EL (cell line): ENCODE data around the gene SCAANT1.

Experiments used
- DNase-seq: peaks from one replicate; pipeline ENCODE4 v3.0.0-alpha.2; 2016

Gene SCAANT1

DNA sequence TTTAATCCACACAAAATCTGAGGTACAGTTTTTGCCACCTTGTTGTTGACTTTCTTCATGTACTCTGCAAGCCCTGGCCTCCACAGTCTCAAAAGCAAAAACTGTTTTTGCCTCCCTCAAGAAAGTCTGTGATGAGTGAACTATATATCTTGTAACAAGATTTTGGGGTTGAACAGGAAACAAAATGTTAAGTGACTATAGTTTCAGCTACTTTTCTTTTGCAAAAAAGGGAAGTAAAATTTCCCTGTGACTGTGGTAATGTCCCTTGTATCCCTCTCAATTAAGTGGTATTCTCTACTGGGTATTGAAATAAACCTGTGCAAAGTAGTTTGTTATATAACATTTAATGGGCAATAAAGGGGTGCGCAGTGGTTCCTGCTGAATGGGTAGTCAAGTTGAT, 21.3 kb upstream of the SCAANT1 start:
- DNase-seq = no peak

- no peak for DNase-seq
Observed at GRCh38 chr3:63932509-63933212, 20.5 kb upstream of the SCAANT1 start.

DNA sequence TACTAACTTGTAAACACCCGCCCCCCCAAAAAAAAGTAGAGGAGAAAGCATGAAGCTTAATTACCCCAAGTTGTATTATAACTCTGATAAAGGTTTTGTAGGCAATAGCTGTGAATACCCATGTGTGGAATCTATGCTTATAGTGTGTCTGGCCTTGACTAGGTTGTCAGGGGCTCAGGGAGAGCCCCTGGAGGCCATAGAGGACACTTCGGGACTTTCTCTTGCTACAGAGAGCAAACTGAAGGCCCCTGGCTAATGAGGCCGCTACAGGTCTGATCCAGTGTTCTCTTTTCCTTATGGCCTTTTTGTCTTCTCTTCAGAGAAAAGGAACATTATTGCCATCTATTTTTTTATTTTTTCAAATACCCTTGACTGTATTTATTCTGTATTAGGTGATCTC, 19.1 kb upstream of the SCAANT1 start:
- DNase-seq = no peak

DNA sequence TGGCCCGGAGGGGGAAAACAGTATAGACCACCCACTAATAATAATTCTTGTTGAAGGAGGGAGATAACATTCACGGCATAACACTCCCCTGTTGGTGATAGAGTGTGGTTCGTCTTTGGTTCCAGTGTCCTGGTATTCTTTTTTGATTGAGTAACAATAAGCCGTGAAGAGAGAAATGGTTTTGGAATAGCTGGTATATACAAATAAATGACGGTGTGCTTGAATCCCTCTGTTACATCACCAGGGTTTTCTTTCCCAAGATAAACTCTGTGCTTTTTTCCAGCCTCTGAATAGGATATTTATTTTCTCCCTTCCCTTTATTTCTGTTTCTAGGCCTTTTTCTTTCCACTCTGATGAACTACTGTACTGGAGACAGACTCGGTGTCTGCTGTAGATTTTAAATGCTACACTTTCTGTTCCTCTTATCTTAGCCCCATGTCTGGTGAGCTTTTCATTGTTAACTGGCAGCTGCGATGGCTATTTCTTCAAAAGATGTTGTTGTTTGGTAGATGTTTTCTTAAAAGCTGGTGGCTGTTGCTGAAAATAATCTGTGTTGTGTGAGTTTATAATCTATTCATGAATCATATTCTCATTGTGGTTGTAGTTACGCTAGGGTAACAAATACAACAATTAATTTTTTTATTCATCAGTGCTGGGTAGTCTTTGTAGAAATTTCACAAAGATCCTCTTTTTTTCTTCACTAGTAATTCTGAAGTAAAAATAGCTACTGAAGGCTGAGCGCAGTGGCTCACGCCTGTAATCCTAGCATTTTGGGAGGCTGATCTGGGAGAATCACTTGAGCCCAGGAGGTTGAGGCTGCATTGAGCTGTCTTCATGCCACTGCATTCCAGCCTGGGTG, 15.5 kb upstream of the SCAANT1 start:
- no peak for DNase-seq

DNA sequence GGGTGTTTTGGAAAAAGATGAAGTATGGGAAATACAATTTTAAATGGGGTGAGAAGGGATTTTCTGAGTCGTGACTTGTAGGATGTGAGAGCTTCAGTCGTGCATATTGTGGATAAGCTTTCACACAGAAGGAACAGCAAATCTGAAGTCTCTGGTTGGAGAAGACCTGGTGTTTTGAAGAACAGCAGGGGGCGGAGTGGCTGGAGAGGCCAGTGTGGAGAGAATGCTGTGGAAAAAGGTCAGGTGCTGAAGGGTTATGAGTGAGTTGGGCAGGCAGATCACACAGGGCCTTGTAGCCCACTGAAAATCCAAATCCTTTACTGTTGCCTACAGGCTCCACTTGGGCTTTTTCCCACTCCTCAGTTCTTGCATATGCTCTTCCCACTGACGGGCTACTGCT, 14.1 kb upstream of the SCAANT1 start:
- no peak for DNase-seq

GRCh38 chr3:63922491-63923199, 10.5 kb upstream of the SCAANT1 start:
- DNase-seq = no peak

DNA sequence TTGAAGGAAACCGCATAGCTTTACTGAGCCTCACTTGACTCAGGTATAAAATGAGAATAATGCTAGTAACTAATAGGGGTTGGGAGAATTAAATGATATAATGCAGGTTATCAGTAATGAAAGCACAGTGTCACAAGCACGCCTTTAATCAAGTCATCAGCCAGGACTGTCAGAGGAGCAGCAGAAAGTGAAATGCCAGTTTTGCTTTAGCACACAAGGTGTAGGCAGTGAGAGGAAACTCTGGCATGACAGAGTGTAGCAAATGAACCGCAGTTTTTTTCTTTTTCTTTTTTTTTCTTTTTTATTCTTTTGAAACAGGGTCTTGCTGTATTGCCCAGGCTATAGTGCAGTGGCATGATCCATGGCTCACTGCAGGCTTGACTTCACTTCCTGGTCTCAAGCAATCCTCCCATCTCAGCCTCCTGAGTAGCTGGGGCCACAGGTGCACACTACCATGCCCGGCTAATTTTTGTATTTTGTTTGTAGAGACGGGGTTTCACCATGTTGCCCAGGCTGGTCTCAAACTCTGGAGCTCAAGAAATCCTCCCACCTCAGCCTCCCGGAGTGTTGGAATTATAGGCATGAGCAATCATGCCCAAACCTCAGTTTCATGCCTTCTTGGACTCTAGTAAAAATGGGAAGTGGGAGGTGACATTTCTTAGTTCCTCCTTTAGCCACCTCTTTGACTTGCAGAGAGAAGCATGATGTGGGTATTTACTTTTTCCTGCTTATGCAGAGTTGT, 9.7 kb upstream of the SCAANT1 start:
- no peak for DNase-seq

DNA sequence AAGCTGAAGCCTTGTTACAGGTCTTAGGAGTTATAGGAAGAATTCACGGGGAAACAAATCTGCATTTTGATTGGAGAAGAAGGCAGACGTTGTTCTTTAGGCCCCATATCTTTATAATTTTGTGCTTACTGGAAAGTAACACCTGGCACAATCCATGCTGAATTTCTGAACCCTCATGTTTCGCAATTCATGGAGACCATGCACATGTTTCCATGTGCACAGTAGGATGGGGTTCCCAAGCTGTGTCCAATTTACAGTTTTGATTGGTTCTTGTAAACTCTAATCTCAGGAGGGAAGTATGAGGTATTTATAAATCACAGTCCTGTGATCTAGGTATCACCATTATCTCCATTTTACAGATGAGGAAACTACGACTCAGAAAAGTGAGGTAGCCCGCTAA, 7.8 kb upstream of the SCAANT1 start:
- DNase-seq = no peak

DNA sequence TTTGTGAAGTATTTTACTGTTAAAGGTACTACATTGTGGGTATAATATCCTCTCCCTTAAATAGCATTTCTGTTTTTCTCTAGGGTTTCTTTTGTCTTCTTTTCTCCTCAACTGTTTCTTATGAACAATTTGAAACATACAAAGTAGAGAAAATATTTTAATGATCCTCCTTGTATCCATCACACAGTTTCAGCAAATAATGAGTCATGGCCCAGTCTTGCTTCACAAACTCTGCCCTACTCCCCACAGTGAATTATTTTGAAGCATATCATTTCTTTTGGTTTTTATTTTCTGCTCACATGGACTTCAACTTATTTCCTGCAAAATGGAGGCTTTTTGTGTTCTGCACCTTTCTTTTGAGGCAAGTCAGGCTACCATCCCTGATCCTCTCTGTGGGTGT, 6.1 kb upstream of the SCAANT1 start:
- peak; percentile 32 for DNase-seq

DNA sequence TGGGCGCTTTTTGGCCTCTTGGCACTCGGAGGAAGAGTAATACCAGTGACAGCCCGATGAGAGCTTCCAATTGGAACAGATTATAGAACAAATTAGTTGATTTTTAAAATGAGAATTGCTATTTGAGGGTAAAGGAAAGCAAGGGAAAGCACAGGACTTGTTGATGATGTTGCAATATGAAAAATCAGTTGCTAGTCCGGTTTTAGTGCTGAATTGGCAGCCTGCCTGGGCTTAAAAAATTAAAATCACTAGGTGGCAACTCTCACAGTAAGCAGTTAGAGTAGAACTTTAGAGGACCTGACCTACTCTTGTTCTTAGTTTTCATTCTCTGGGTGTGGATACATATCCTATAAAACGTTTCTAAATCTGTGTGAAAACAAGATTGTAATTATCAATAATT, 2.1 kb upstream of the SCAANT1 start:
- peak; percentile 34 for DNase-seq

DNA sequence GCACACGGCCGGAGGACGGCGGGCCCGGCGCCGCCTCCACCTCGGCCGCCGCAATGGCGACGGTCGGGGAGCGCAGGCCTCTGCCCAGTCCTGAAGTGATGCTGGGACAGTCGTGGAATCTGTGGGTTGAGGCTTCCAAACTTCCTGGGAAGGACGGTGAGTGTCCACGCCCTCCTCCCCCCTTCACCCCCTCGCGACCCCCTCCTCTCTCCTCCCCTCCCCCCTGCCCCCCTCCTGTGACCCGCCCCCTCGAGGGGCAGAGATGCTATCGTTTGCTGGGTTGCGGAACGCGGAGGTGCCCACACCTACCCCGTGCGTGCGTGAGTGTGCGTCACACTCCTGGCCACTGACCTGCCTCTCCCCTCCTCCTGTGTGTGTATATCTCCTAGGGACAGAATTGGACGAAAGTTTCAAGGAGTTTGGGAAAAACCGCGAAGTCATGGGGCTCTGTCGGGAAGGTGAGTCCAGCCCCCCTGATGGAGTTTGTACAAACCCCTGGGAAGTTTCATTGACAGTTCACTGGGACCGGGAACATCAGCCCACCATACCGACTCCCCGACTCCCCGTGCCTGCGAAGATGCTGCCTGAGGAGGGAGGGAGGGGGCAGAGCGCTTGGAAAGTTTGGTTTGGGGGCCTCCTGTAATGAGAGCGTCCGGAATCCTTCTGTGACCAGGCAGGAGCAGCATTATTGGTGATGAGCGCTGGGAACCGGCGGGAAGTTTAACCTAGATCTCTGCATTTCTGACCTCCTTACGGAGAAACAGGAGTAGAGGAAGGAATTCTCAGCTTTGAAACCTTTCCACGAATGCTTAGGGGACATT, 795 bp upstream of the SCAANT1 start:
- DNase-seq = peak; percentile 54

DNA sequence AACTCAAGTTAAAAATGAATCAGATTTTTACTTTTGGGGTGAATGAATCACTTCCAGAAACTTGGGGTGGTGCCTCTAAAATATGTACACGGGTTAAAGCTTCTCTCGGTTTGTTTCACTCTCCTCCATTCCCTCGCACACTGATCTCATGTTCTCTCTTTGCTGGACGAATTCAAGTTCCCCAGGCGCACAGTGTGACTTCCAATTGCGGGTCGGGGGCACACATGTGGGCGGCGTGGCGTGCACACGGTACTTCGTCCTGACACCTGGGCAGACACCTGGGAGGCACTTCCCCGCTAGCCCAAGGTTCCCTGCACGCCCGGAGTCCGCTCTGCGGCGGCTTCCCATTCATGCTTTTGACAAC, 692 bp downstream of the SCAANT1 start:
- DNase-seq = no peak

GRCh38 chr3:63910891-63911290, 1.3 kb downstream of the SCAANT1 start:
- DNase-seq = peak; percentile 37

DNA sequence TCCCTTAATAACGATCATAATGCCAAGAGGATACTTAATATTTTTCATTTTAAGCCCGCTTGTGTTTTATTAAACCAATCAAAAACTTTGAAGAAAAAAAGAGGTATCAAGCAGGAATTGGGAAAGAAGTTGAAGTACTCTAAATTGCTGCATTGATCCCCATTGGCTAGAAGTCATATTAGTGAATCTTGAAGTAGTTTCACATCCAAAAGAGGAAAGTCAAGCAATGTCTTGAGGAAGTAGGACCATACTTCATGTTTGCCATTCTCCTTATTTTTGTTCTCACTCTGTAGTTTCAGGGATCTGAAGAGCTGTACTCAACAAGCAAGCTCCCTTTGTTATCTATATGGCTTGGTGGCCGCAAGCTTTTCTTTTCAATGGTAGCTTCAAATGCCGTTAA, 2.2 kb downstream of the SCAANT1 start:
- no peak for DNase-seq

DNA sequence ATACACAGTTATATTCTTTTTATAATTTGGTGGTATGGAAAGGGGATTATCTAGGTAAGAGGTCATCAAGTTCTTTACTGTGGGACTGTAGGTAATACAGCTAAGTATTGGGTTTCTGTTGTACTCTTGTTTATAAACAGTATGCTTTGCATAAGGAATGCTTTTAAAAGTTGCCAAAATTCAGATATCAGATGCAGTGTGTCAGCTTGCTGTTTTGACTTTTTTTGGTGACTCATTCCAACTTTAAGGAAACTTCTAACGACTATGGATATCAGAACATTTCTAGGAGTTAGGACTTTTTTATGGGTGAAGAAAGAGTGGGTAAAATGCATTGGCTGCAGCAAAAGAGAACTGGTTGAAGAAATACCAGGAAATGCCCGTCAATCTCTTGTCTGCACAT, 2.8 kb downstream of the SCAANT1 start:
- peak; percentile 29 for DNase-seq

GRCh38 chr3:63908776-63909175, 3.4 kb downstream of the SCAANT1 start:
- DNase-seq = no peak

DNA sequence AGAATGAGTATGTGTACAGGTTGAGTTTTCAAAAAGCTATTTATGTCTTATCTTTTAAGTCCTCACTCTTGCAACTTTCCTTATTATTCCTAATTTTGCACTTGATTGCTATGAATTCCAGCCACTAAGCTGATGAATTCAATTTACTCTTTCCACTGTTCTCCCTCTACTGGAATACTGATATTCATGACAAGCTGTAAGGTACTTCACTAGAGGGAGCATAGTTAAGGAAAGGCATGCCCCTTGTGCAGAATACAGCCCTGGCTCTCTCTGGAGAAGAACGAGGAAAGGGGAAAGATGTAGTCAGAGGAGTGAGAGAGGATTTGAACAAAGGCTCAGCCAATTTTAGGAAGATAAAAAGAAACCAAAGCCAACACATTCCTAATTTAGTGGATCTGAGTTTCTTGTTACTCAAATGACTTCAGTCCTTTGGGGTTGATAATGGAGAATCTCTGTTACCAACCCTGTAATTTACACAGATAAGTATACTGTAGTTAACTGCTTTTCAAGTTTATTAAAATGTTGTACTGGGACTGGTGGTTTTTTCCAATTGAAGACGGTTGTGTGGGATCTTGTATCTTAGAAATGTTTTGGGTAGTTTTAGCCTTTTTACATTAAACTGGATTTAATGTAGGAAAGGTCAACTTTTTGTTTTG, 4.0 kb downstream of the SCAANT1 start:
- no peak for DNase-seq

DNA sequence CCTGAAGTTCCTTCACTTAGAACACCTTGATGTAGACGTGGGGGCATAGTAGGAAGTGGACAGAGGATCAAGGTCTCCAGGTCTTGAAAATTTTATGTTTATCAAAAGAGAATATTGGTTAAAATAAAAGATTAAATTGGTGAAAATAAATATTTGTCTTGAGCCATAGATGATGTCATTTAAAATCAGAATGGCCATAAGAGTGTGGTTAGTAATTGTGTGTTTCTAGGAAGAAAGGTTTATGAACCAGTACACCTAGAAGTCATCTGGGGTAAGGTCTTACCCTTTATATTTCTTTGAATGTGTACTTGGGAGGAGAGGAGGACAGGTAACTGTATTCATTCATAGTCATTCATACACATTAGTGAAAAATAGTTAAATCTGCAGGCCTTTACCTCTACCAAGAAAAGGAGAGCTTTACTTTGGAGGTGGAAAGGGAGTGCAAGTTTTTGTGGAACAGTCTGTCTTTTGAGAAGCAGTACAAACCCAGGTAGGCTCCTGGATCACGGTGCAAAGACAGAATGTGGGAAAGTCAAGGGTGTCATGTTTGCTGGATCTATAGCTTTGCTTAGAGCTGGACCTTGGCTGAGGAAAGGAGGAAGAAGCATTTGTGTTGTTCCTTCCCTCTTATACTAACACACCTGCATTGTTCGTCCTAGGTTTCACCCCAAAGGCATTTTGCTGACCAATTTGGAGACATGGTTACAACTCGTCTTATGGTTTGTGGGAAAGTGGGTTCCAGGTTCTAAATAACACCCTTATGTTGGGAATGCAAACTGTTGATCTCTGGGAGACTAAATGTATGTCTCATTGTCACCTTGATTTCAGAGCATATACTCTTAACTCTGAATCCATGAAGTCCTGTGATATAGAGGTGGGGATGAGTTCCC, 6.2 kb downstream of the SCAANT1 start:
- DNase-seq = no peak

DNA sequence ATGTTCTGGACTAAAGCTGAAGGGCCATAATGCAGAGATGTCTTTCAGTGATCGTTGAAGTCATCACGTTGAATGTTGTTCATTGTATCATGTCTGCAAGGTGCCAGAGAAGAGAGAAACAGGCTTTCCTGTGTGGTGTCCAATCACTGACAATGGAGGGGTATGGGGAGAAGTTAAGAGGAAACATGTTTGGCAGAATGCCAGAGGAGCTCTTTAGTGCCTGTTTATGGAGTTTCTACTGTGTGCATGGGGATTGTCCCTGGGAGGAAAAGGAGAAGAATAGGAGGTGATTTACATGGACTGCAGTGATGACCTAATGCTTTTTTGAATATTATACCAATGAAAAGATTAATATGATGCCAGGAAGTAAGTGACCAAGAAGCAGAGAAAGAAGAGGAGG, 11.7 kb downstream of the SCAANT1 start:
- DNase-seq = no peak

- no peak for DNase-seq
Observed at GRCh38 chr3:63900010-63900409, 12.2 kb downstream of the SCAANT1 start.
